A673 (cell line): ENCODE data around the gene SLC25A21. TPM values are rescaled to one million over a fixed set of nuclear protein-coding genes. Genes with fewer than 3 reads are reported as not detected.
A peak's percentile ranks its signal among the peaks of the same experiment; 100 is the strongest.

Source experiments
- BruUV-seq: library from RNA; stranded (reverse); fragments of 400-500 nt; replicated peaks from 2 replicates; lab custom pipeline; 2021; lab: Mats Ljungman, UMichigan
- CTCF ChIA-PET: fragments of 300-600 bp; sonication (Branson Sonifier 250); formaldehyde crosslinking; loops from one replicate; lab custom pipeline; 2022; ENCODE audit warnings: antibody characterized with exemption; lab: Charles Lee
- POLR2A ChIA-PET: fragments of 300-600 bp; sonication (Branson Sonifier 250); formaldehyde crosslinking; loops from one replicate; lab custom pipeline; 2022; ENCODE audit warnings: antibody characterized with exemption; ENCODE audit not compliant: low non-redundant PET; lab: Charles Lee
- DNase-seq: peaks from one replicate; pipeline ENCODE4 v3.0.0-alpha.2; 2015; ENCODE audit warnings: low spot score
- H3K27ac ChIP-seq: fragments of 200-600 bp; sonication (generic); 2 replicates; pipeline ENCODE4 v1.5.1; 2016; ENCODE audit warnings: mixed run types, low read depth, mild to moderate bottlenecking, mixed read lengths, antibody characterized with exemption, low read length; ENCODE audit not compliant: poor library complexity, severe bottlenecking
- H3K27me3 ChIP-seq: fragments of 200-600 bp; sonication (generic); replicated peaks from 2 replicates; pipeline ENCODE4 v1.6.1; 2017; ENCODE audit warnings: mixed run types, low read depth, mild to moderate bottlenecking, mixed read lengths, antibody characterized with exemption, low read length; ENCODE audit not compliant: insufficient read depth, poor library complexity
- H3K36me3 ChIP-seq: fragments of 200-600 bp; sonication (generic); 2 replicates; pipeline ENCODE4 v1.6.1; 2016; ENCODE audit warnings: mixed run types, mild to moderate bottlenecking, mixed read lengths, antibody characterized with exemption, low read length; ENCODE audit not compliant: insufficient read depth, poor library complexity, severe bottlenecking
- H3K4me1 ChIP-seq: fragments of 200-600 bp; sonication (generic); 2 replicates; pipeline ENCODE4 v1.6.1; 2017; ENCODE audit warnings: mixed run types, mild to moderate bottlenecking, mixed read lengths, antibody characterized with exemption, low read length; ENCODE audit not compliant: insufficient read depth, poor library complexity, severe bottlenecking
- H3K4me3 ChIP-seq: fragments of 200-600 bp; sonication (generic); 2 replicates; pipeline ENCODE4 v1.5.1; 2016; ENCODE audit warnings: low read depth, mixed run types, mild to moderate bottlenecking, mixed read lengths, low read length; ENCODE audit not compliant: poor library complexity, severe bottlenecking
- H3K9me3 ChIP-seq: fragments of 200-600 bp; sonication (generic); 2 replicates; pipeline ENCODE4 v1.6.1; 2016; ENCODE audit warnings: mixed run types, low read depth, mild to moderate bottlenecking, mixed read lengths, antibody characterized with exemption, low read length; ENCODE audit not compliant: poor library complexity, severe bottlenecking
- CTCF ChIP-seq: fragments of 300-800, 200-600 bp; sonication (generic); conservative IDR thresholded peaks from 2 replicates; pipeline ENCODE4 v1.5.1; 2017; ENCODE audit warnings: low read depth, mild to moderate bottlenecking, antibody characterized with exemption, low read length, moderate library complexity, mixed read lengths
- EZH2 ChIP-seq: fragments of 200-600 bp; sonication (generic); IDR thresholded peaks from 2 replicates; pipeline ENCODE4 v1.6.1; 2017; ENCODE audit warnings: borderline replicate concordance, low read depth, mild to moderate bottlenecking, mixed read lengths, antibody characterized with exemption, low read length; ENCODE audit not compliant: poor library complexity, severe bottlenecking
- intact Hi-C: fragments of 100-400 bp; cut with micrococcal nuclease; formaldehyde crosslinking; loops from one replicate; pipeline ENCODE4 v1.10.0; 2022; ENCODE audit not compliant: unreplicated experiment
- total RNA-seq: library from RNA; stranded (reverse); gene quantifications from 2 replicates; pipeline ENCODE4 v1.2.3, GENCODE V29; 2021

The SLC25A21 gene
- total RNA-seq, 1 experiment from 2014 or later, result 4.7 TPM

GRCh38 chr14:36748610-36749213, 423.7 kb downstream of the SLC25A21 start:
- CTCF ChIA-PET, result no interaction called here
- Histone ChIP-seq H3K36me3 (no peaks in the 10 kb centered on the region), H3K4me3 (no peak overlapping the region), H3K4me1 (peaks cover 4% of the 10 kb centered on the region), H3K9me3 (peaks cover 15% of the 10 kb centered on the region), H3K27ac (no peak overlapping the region), H3K27me3 (no peaks in the 10 kb centered on the region)
- no TSS peak for BruUV-seq
- DNase-seq, result no peak
- intact Hi-C loops, result loop anchor here (5.0 kb wide), 1 partner anchor 91 kb away; no protein-coding TSS in a partner anchor
- POLR2A ChIA-PET, result no interaction called here
- TF ChIP-seq CTCF (no peak), EZH2 (no peak)

GRCh38 chr14:36747411-36748184, 424.8 kb downstream of the SLC25A21 start:
- ChIA-PET CTCF (interaction anchor here (0.5 to 1.0 kb wide), 5 partner anchors 12 to 195 kb away, joined by 3 to 5 read pairs (median 3); no protein-coding TSS in a partner anchor), POLR2A (no interaction called here)
- peaks cover 4% of the 10 kb centered on the region for H3K4me1 ChIP-seq
- intact Hi-C loops, result loop anchor here (5.0 kb wide), 1 partner anchor 90 kb away; no protein-coding TSS in a partner anchor
- no TSS peak for BruUV-seq
- H3K27ac ChIP-seq, result no peak overlapping the region
- DNase-seq, result peak; percentile 67
- no peak overlapping the region for H3K4me3 ChIP-seq
- peaks cover 8% of the 10 kb centered on the region for H3K9me3 ChIP-seq
- peak; percentile 88 for TF ChIP-seq CTCF
- no peak for TF ChIP-seq EZH2
- no peaks in the 10 kb centered on the region for H3K36me3 ChIP-seq
- no peaks in the 10 kb centered on the region for H3K27me3 ChIP-seq

- no peak for TF ChIP-seq CTCF
- TF ChIP-seq EZH2, result no peak
- intact Hi-C loops, result loop anchor here (5.0 kb wide), 1 partner anchor 90 kb away; no protein-coding TSS in a partner anchor
- no peak overlapping the region for H3K27ac ChIP-seq
- ChIA-PET CTCF (no interaction called here), POLR2A (no interaction called here)
- no peak overlapping the region for H3K4me3 ChIP-seq
- H3K36me3 ChIP-seq, result no peaks in the 10 kb centered on the region
- no peak for DNase-seq
- H3K9me3 ChIP-seq, result peaks cover 8% of the 10 kb centered on the region
- H3K4me1 ChIP-seq, result peaks cover 4% of the 10 kb centered on the region
- no TSS peak for BruUV-seq
- H3K27me3 ChIP-seq, result no peaks in the 10 kb centered on the region
These were observed 425.5 kb downstream of the SLC25A21 start for GRCh38 chr14:36746872-36747271.
